Ascending aorta (tissue), 2 donors: ENCODE data around the gene TMEM236. TPM values are rescaled to one million over a fixed set of nuclear protein-coding genes. Genes with fewer than 3 reads are reported as not detected.
A peak's percentile ranks its signal among the peaks of the same experiment; 100 is the strongest.

Source experiments
- DNase-seq, 2 donors: peaks; one replicate each; pipeline ENCODE4 v3.0.0-alpha.2; 2019; ENCODE audit warnings: low spot score in 2 of 2
- H3K27ac ChIP-seq, 2 donors: fragments of 200-600 bp; sonication (generic); one replicate each; pipeline ENCODE4 v1.5.1; 2016 to 2017; ENCODE audit warnings: mild to moderate bottlenecking in 1 of 2
- H3K27me3 ChIP-seq: fragments of 200-600 bp; sonication (generic); one replicate; pipeline ENCODE4 v1.5.1; 2017
- H3K36me3 ChIP-seq, 2 donors: fragments of 200-600 bp; sonication (generic); one replicate each; pipeline ENCODE4 v1.5.1; 2016
- H3K4me1 ChIP-seq, 2 donors: fragments of 200-600 bp; sonication (generic); one replicate each; pipeline ENCODE4 v1.5.1; 2016 to 2017; ENCODE audit warnings: mild to moderate bottlenecking in 1 of 2
- H3K4me3 ChIP-seq, 2 donors: fragments of 200-600 bp; sonication (generic); one replicate each; pipeline ENCODE4 v1.5.1; 2016 to 2017; ENCODE audit warnings: mild to moderate bottlenecking in 1 of 2
- H3K9me3 ChIP-seq, 2 donors: fragments of 200-600 bp; sonication (generic); one replicate each; pipeline ENCODE4 v1.5.1; 2016
- intact Hi-C: fragments of 100-400 bp; cut with DNase I; formaldehyde crosslinking; loops from one replicate; pipeline ENCODE4 v1.15.1; 2023
- total RNA-seq: library from RNA; depleted of rRNA; stranded (reverse); fragments of >200 nt; gene quantifications from one replicate; pipeline ENCODE4 v1.1.0, GENCODE V29; 2016
- TF ChIP-seq, protein P1 (sequence below), 3 experiments: fragments of 200-600 bp in 2 of 3; fragments of 450-650 bp in 1 of 3; sonication (generic) in 2 of 3; IDR thresholded peaks; one replicate each; pipeline ENCODE4 v1.5.1; 2016 to 2019; ENCODE audit warnings: antibody characterized with exemption in 3 of 3, mild to moderate bottlenecking in 1 of 3, moderate library complexity in 1 of 3

The TMEM236 gene
- total RNA-seq, 1 donor from 2014 or later, result not detected

GRCh38 chr10:17735166-17735941 lies 16.6 kb upstream of the TMEM236 start:
- no peaks in the 10 kb centered on the region for H3K36me3 ChIP-seq
- no peaks in the 10 kb centered on the region for H3K4me1 ChIP-seq
- peak overlapping the region; percentile 43 to 58 for H3K27ac ChIP-seq
- TF ChIP-seq, protein P1, sequence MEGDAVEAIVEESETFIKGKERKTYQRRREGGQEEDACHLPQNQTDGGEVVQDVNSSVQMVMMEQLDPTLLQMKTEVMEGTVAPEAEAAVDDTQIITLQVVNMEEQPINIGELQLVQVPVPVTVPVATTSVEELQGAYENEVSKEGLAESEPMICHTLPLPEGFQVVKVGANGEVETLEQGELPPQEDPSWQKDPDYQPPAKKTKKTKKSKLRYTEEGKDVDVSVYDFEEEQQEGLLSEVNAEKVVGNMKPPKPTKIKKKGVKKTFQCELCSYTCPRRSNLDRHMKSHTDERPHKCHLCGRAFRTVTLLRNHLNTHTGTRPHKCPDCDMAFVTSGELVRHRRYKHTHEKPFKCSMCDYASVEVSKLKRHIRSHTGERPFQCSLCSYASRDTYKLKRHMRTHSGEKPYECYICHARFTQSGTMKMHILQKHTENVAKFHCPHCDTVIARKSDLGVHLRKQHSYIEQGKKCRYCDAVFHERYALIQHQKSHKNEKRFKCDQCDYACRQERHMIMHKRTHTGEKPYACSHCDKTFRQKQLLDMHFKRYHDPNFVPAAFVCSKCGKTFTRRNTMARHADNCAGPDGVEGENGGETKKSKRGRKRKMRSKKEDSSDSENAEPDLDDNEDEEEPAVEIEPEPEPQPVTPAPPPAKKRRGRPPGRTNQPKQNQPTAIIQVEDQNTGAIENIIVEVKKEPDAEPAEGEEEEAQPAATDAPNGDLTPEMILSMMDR (IDR thresholded peaks at IDR 0.05), result no peak
- H3K9me3 ChIP-seq, result no peaks in the 10 kb centered on the region
- H3K4me3 ChIP-seq, result no peak overlapping the region
- intact Hi-C loops, result loop anchor here (5.0 kb wide), 1 partner anchor 497 kb away; no protein-coding TSS in a partner anchor
- DNase-seq, result peak; percentile 53 to 88
- H3K27me3 ChIP-seq, result no peaks in the 10 kb centered on the region

DNA sequence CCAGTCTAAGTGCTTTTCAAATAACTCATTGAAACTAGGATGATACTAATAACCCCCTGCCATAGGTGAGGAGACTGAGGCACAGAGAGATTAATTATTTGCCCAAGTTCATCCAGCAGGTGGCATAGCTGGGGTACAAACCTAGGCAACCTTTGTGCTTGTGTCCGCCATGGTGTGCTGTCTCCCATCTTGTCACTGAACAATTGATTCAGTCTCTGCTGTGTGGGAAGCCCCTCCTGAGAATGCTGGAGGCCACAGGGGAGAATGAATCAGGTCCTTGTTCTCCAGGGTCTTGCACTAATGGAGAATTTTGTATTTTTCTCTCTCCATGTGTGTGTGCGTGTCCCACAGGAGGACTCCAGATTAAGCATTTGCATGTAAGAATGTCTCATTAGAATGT lies 15.8 kb upstream of the TMEM236 start:
- intact Hi-C loops, result loop anchor here (5.0 kb wide), 1 partner anchor 496 kb away; no protein-coding TSS in a partner anchor
- H3K27me3 ChIP-seq, result no peaks in the 10 kb centered on the region

GRCh38 chr10:17737027-17737965 lies 14.7 kb upstream of the TMEM236 start:
- Histone ChIP-seq H3K36me3 (no peaks in the 10 kb centered on the region), H3K4me3 (no peak overlapping the region), H3K4me1 (no peaks in the 10 kb centered on the region), H3K9me3 (no peaks in the 10 kb centered on the region), H3K27me3 (no peaks in the 10 kb centered on the region), H3K27ac (no peak overlapping the region)
- intact Hi-C loops, result loop anchor here (5.0 kb wide), 1 partner anchor 495 kb away; no protein-coding TSS in a partner anchor
- DNase-seq, result no peak
- TF ChIP-seq, protein P1 (IDR thresholded peaks at IDR 0.05), result peak; percentile 30 to 64 (median 37)

More for the DNA sequence above, 15.8 kb upstream of the TMEM236 start:
- Histone ChIP-seq H3K4me1 (no peaks in the 10 kb centered on the region), H3K36me3 (no peaks in the 10 kb centered on the region), H3K9me3 (no peaks in the 10 kb centered on the region), H3K4me3 (no peak overlapping the region), H3K27ac (peak overlapping the region in 1 of 2 donors; percentile 43)
- DNase-seq, result no peak
- TF ChIP-seq, protein P1 (IDR thresholded peaks at IDR 0.05), result no peak

DNA sequence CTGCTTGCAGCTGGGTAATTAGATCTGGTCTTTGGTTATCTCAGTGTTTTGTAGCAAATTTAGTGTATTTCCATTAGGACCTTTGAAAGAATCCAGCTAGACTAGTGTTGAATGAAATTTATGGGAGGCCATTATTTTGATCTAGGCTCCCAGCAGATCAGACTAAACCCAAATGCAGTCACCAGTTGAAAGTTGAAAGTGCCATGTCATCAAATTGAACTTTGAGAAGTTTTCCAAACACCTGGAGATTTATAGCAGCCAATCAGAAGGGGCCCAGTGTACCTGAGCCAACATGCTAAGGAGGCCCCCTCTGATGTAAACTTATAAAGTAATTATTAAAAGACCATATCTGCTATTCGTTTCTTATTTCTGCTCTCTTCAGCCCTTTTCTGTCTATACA lies 11.3 kb upstream of the TMEM236 start:
- Histone ChIP-seq H3K27me3 (no peaks in the 10 kb centered on the region), H3K4me3 (no peak overlapping the region), H3K27ac (no peak overlapping the region), H3K9me3 (no peaks in the 10 kb centered on the region), H3K4me1 (no peaks in the 10 kb centered on the region), H3K36me3 (no peaks in the 10 kb centered on the region)
- no peak for DNase-seq
- intact Hi-C loops, result no loop called here
- TF ChIP-seq, protein P1 (IDR thresholded peaks at IDR 0.05), result no peak

GRCh38 chr10:17742918-17743317 lies 9.1 kb upstream of the TMEM236 start:
- Histone ChIP-seq H3K4me3 (no peak overlapping the region), H3K27ac (no peak overlapping the region), H3K9me3 (no peaks in the 10 kb centered on the region), H3K27me3 (no peaks in the 10 kb centered on the region), H3K4me1 (no peaks in the 10 kb centered on the region), H3K36me3 (no peaks in the 10 kb centered on the region)
- intact Hi-C loops, result loop anchor here (1.0 kb wide), 1 partner anchor 136 kb away; no protein-coding TSS in a partner anchor
- DNase-seq, result peak in 1 of 2 donors; percentile 74
- TF ChIP-seq, protein P1 (IDR thresholded peaks at IDR 0.05), result peak; percentile 67 to 93 (median 91)
